ENCODE results near the gene HNRNPDL.

- TF ChIP-seq CTCF (IDR thresholded peaks at IDR 0.05) (no peak), EZH2 (IDR thresholded peaks at IDR 0.05; ENCODE audit: borderline replicate concordance, insufficient read depth, low read depth, low read length, poor library complexity, severe bottlenecking) (no peak)
These were observed 43.4 kb upstream of the HNRNPDL start for GRCh38 chr4:82473621-82474164.

Measured in B cell (primary cell).